H1 (cell line): ENCODE measurements around the gene ARID1B. TPM values are rescaled to one million over a fixed set of nuclear protein-coding genes. Genes with fewer than 3 reads are reported as not detected.

Experiments used
- CBX8 ChIP-seq: fragments of 300-800, 300-1000 bp; sonication (generic); IDR thresholded peaks from 2 replicates; pipeline ENCODE4 v1.7.1; 2016; ENCODE audit warnings: low read depth, low read length, borderline replicate concordance
- CHD1 ChIP-seq: IDR thresholded peaks from 2 replicates; pipeline ENCODE4 v1.6.1; 2012; ENCODE audit warnings: low read depth, low read length, improper control_type of control experiment
- CHD7 ChIP-seq: fragments of 300-600 bp; sonication (generic); IDR thresholded peaks from 2 replicates; pipeline ENCODE4 v1.7.1; 2012; ENCODE audit warnings: low read length, moderate library complexity, mild to moderate bottlenecking, inconsistent platforms; ENCODE audit not compliant: insufficient replicate concordance
- E2F6 ChIP-seq: IDR thresholded peaks from 2 replicates; pipeline ENCODE4 v1.6.1; 2012; ENCODE audit warnings: inconsistent platforms
- GTF2F1 ChIP-seq: IDR thresholded peaks from 2 replicates; pipeline ENCODE4 v1.6.1; 2012; ENCODE audit warnings: low read depth, low read length, improper control_type of control experiment, borderline replicate concordance
- JUN ChIP-seq: IDR thresholded peaks from 2 replicates; pipeline ENCODE4 v1.6.1; 2011; ENCODE audit warnings: low read depth, mild to moderate bottlenecking, improper control_type of control experiment, low read length
- KDM1A ChIP-seq: fragments of 200-600, 300-600 bp; sonication (generic); IDR thresholded peaks from 2 replicates; pipeline ENCODE4 v1.7.1; 2016; ENCODE audit warnings: mild to moderate bottlenecking, low read length, borderline replicate concordance
- SP2 ChIP-seq: IDR thresholded peaks from 2 replicates; pipeline ENCODE4 v1.6.1; 2012; ENCODE audit warnings: mild to moderate bottlenecking, low read length, inconsistent platforms
- TAF1 ChIP-seq: IDR thresholded peaks from 2 replicates; pipeline ENCODE4 v1.6.1; 2011; ENCODE audit warnings: mild to moderate bottlenecking, low read depth, low read length
- polyA plus RNA-seq, 7 experiments: library from polyadenylated mRNA; depleted of rRNA in 3 of 7; stranded (reverse) in 5 of 7; unstranded in 2 of 7; fragments of >200 nt in 5 of 7; fragments of 200-250 nt in 2 of 7; gene quantifications; 1 replicate in 5 of 7; 2 replicates in 1 of 7; 4 replicates in 1 of 7; pipeline versions ENCODE4 v1.2.1 to v1.2.3, GENCODE V29; 2011 to 2013; ENCODE audit warnings: missing spikeins in 2 of 7, mixed read lengths in 2 of 7
- total RNA-seq: library from RNA; stranded (reverse); fragmentation: NEBNext Ultra II Directional; extraction: Animal tissue kit (Norgen Biotek cat#: 25700); gene quantifications from 2 replicates; pipeline ENCODE4 v1.2.1, GENCODE V29; 2021

ARID1B gene
- total and polyA plus RNA-seq, 2 of the 8 experiments (the other 6 are each of a cell fraction or from before 2014, with no cell fraction given), result 24.3 to 70.3 TPM

- TF ChIP-seq CHD7 (no peak), JUN (no peak), E2F6 (no peak), TAF1 (no peak), SP2 (no peak), GTF2F1 (no peak), KDM1A (no peak), CBX8 (no peak), CHD1 (no peak)
These were observed 391.3 kb downstream of the ARID1B start (continued) for GRCh38 chr6:157168471-157168870.
